ENCODE data around the gene CGAS.

Gene CGAS

DNA sequence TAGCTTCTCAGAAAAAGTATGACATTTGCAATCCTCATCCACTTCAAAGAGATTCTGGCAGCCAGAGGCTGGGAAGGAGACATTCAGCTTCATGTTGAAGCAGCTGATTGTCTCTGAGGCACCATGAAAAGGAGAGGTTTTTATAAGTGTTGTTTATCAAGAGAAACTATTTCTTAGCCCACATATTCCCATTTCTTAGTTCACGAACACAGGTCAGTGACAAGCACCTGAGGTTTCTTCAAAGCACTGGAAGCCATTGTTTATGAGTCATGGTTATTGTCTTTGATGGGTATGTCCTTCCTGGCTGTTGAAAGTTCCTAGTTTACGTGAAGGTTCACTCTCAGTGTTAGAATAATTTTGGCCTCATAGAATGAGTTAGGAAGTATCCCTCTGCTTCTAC lies 60.4 kb downstream of the CGAS start:
- TF ChIP-seq SNAI2 (CRISPR knock-in tag; IDR thresholded peaks at IDR 0.05) (no peak), ZNF70 (CRISPR knock-in tag; IDR thresholded peaks at IDR 0.05) (no peak), TCF4 (CRISPR knock-in tag; IDR thresholded peaks at IDR 0.05; ENCODE audit: borderline replicate concordance) (no peak), ZC3H10 (CRISPR knock-in tag; IDR thresholded peaks at IDR 0.05) (no peak), RARB (CRISPR knock-in tag; IDR thresholded peaks at IDR 0.05) (no peak), ISL1 (CRISPR knock-in tag; IDR thresholded peaks at IDR 0.05) (no peak), OSR1 (CRISPR knock-in tag; IDR thresholded peaks at IDR 0.05) (no peak), ZFP3 (CRISPR knock-in tag; IDR thresholded peaks at IDR 0.05) (no peak), PPARA (CRISPR knock-in tag; IDR thresholded peaks at IDR 0.05; ENCODE audit: borderline replicate concordance) (no peak)
- TF ChIP-seq, protein P1, sequence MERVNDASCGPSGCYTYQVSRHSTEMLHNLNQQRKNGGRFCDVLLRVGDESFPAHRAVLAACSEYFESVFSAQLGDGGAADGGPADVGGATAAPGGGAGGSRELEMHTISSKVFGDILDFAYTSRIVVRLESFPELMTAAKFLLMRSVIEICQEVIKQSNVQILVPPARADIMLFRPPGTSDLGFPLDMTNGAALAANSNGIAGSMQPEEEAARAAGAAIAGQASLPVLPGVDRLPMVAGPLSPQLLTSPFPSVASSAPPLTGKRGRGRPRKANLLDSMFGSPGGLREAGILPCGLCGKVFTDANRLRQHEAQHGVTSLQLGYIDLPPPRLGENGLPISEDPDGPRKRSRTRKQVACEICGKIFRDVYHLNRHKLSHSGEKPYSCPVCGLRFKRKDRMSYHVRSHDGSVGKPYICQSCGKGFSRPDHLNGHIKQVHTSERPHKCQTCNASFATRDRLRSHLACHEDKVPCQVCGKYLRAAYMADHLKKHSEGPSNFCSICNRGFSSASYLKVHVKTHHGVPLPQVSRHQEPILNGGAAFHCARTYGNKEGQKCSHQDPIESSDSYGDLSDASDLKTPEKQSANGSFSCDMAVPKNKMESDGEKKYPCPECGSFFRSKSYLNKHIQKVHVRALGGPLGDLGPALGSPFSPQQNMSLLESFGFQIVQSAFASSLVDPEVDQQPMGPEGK (CRISPR knock-in tag; IDR thresholded peaks at IDR 0.05; ENCODE audit: borderline replicate concordance): no peak
- TF ChIP-seq, protein P2, sequence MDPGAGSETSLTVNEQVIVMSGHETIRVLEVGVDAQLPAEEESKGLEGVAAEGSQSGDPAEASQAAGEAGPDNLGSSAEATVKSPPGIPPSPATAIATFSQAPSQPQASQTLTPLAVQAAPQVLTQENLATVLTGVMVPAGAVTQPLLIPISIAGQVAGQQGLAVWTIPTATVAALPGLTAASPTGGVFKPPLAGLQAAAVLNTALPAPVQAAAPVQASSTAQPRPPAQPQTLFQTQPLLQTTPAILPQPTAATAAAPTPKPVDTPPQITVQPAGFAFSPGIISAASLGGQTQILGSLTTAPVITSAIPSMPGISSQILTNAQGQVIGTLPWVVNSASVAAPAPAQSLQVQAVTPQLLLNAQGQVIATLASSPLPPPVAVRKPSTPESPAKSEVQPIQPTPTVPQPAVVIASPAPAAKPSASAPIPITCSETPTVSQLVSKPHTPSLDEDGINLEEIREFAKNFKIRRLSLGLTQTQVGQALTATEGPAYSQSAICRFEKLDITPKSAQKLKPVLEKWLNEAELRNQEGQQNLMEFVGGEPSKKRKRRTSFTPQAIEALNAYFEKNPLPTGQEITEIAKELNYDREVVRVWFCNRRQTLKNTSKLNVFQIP (CRISPR knock-in tag; IDR thresholded peaks at IDR 0.05; ENCODE audit: borderline replicate concordance, low read depth): no peak
- TF ChIP-seq, protein P3, sequence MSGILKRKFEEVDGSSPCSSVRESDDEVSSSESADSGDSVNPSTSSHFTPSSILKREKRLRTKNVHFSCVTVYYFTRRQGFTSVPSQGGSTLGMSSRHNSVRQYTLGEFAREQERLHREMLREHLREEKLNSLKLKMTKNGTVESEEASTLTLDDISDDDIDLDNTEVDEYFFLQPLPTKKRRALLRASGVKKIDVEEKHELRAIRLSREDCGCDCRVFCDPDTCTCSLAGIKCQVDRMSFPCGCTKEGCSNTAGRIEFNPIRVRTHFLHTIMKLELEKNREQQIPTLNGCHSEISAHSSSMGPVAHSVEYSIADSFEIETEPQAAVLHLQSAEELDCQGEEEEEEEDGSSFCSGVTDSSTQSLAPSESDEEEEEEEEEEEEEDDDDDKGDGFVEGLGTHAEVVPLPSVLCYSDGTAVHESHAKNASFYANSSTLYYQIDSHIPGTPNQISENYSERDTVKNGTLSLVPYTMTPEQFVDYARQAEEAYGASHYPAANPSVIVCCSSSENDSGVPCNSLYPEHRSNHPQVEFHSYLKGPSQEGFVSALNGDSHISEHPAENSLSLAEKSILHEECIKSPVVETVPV (CRISPR knock-in tag; IDR thresholded peaks at IDR 0.05): no peak
- ATAC-seq: no peak

DNA sequence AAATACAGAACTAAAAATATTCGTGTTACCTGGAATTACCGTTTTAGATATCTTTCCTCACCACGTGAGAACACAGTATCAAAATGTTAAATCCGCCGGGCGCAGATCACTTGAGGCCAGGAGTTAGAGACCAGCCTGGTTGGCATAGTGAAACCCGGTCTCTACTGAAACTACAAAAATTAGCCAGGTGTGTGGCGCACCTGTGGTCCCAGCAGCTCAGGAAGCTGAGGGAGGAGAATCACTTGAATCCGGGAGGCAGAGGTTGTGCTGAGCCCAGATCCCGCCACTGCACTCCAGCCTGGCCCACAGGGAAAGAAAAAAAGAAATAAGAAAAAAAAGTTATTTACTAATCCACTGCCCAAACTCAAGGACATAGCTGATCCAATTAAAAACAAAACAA lies 62.2 kb downstream of the CGAS start:
- ATAC-seq: no peak
- no peak for TF ChIP-seq ISL1 (CRISPR knock-in tag; IDR thresholded peaks at IDR 0.05)
- no peak for TF ChIP-seq TOX (CRISPR knock-in tag; IDR thresholded peaks at IDR 0.05; ENCODE audit: borderline replicate concordance)
- no peak for TF ChIP-seq PPARA (CRISPR knock-in tag; IDR thresholded peaks at IDR 0.05; ENCODE audit: borderline replicate concordance)
- no peak for TF ChIP-seq ZNF8 (CRISPR knock-in tag; IDR thresholded peaks at IDR 0.05)
- TF ChIP-seq SNAI2 (CRISPR knock-in tag; IDR thresholded peaks at IDR 0.05): no peak
- TF ChIP-seq, protein P3 (CRISPR knock-in tag; IDR thresholded peaks at IDR 0.05): no peak
- no peak for TF ChIP-seq CSDC2 (CRISPR knock-in tag; IDR thresholded peaks at IDR 0.05)
- no peak for TF ChIP-seq RARB (CRISPR knock-in tag; IDR thresholded peaks at IDR 0.05)

DNA sequence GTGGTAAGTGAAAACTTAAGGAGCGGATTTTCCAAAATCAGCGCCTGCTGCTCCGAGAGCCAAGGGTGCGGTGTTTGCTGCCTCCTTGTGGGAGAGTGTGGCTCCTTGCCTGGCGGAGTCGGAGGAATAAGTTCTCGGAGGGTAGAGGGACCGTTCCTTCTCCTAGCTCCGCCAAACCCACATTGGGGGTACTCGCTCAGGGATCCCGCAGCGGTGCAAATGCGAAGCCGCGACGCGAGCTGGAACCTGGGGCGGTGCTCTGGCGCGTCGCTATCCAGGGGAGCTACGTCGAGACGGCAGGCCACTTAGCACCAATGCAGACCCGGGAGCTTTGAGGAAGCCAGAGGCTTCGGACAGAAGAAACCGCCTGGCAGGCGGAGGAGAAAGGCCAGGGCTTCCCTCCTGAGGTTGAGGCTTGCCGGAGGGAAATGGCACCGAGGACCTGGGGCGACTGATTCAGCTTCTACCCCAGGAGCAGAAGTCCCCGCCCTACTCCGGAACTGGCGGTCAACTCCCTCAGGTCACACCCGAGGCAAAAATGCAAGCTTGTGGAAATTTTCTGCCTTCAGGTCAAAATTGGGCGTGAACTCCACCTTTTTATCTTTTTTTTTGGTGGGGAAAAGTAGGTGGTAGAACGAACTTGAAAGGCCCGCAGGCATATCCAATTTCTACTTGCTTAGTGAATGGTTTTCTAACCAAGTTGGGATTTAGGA lies 63.1 kb downstream of the CGAS start:
- TF ChIP-seq, protein P2 (CRISPR knock-in tag; IDR thresholded peaks at IDR 0.05; ENCODE audit: borderline replicate concordance, low read depth): no peak
- no peak for TF ChIP-seq ISL1 (CRISPR knock-in tag; IDR thresholded peaks at IDR 0.05)
- no peak for TF ChIP-seq ESRRG (CRISPR knock-in tag; IDR thresholded peaks at IDR 0.05)
- TF ChIP-seq OSR1 (CRISPR knock-in tag; IDR thresholded peaks at IDR 0.05): no peak
- no peak for TF ChIP-seq SNAI2 (CRISPR knock-in tag; IDR thresholded peaks at IDR 0.05)
- no peak for TF ChIP-seq ZNF565 (CRISPR knock-in tag; conservative IDR thresholded peaks at IDR 0.05; ENCODE audit: low read depth)
- no peak for TF ChIP-seq PPARA (CRISPR knock-in tag; IDR thresholded peaks at IDR 0.05; ENCODE audit: borderline replicate concordance)
- no peak for TF ChIP-seq ZC3H10 (CRISPR knock-in tag; IDR thresholded peaks at IDR 0.05)
- no peak for TF ChIP-seq GLIS3 (CRISPR knock-in tag; IDR thresholded peaks at IDR 0.05)
- TF ChIP-seq, protein P1 (CRISPR knock-in tag; IDR thresholded peaks at IDR 0.05; ENCODE audit: borderline replicate concordance): no peak
- TF ChIP-seq, protein P3 (CRISPR knock-in tag; IDR thresholded peaks at IDR 0.05): no peak
- TF ChIP-seq, protein P4, sequence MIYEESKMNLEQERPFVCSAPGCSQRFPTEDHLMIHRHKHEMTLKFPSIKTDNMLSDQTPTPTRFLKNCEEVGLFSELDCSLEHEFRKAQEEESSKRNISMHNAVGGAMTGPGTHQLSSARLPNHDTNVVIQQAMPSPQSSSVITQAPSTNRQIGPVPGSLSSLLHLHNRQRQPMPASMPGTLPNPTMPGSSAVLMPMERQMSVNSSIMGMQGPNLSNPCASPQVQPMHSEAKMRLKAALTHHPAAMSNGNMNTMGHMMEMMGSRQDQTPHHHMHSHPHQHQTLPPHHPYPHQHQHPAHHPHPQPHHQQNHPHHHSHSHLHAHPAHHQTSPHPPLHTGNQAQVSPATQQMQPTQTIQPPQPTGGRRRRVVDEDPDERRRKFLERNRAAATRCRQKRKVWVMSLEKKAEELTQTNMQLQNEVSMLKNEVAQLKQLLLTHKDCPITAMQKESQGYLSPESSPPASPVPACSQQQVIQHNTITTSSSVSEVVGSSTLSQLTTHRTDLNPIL (CRISPR knock-in tag; IDR thresholded peaks at IDR 0.05; ENCODE audit: low read depth): no peak

More for the DNA sequence above, 63.1 kb downstream of the CGAS start:
- peak; percentile 98 for ATAC-seq

Data from SK-N-SH treated with all-trans-retinoic acid at 6 μM for 48 hours (cell line).